NOMO-1 treated with DMSO at 0.1 percent for 48 hours (cell line): Measurements from ENCODE around the gene CD6.

Source experiments
- DNase-seq: peaks from one replicate; lab custom pipeline; 2025; ENCODE audit not compliant: unreplicated experiment; lab: John Stamatoyannopoulos, UW

CD6 gene

DNA sequence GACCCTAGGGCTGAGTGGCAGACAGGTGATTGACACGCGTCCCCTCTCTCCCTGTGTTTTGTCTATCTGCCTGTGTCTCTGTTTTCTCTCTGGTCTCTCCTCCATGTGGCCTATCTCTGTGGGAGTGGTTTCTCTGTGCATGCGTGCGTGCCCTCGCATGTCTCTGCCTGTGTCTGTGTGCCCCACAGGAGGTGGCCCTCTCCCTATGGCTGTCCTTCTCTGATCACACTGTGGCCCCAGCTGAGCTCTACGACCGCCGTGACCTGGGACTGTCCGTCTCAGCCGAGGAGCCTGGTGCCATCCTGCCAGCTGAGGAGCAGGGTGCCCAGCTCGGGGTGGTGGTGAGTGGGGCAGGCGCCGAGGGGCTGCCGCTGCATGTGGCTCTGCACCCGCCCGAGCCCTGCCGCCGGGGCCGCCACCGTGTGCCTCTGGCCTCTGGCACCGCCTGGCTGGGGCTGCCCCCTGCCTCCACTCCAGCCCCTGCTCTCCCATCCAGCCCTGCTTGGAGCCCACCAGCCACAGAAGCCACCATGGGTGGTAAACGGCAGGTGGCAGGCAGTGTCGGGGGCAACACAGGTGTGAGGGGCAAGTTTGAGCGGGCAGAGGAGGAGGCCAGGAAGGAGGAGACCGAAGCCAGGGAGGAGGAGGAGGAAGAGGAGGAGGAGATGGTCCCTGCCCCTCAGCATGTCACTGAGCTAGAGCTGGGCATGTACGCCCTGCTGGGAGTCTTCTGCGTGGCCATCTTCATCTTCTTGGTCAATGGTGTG lies 35.6 kb upstream of the CD6 start:
- DNase-seq: no peak

DNA sequence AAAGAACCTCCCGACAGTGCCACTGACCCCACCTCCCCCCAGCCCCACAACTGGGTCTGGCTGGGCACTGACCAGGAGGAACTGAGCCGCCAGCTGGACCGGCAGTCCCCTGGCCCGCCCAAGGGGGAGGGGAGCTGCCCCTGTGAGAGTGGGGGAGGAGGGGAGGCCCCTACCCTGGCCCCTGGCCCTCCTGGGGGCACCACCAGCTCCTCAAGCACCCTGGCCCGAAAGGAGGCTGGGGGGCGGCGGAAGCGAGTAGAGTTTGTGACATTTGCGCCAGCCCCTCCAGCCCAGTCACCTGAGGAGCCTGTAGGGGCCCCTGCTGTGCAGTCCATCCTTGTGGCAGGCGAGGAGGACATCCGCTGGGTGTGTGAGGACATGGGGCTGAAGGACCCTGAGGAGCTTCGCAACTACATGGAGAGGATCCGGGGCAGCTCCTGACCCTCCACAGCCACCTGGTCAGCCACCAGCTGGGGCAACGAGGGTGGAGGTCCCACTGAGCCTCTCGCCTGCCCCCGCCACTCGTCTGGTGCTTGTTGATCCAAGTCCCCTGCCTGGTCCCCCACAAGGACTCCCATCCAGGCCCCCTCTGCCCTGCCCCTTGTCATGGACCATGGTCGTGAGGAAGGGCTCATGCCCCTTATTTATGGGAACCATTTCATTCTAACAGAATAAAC lies 34.9 kb upstream of the CD6 start:
- no peak for DNase-seq

DNA sequence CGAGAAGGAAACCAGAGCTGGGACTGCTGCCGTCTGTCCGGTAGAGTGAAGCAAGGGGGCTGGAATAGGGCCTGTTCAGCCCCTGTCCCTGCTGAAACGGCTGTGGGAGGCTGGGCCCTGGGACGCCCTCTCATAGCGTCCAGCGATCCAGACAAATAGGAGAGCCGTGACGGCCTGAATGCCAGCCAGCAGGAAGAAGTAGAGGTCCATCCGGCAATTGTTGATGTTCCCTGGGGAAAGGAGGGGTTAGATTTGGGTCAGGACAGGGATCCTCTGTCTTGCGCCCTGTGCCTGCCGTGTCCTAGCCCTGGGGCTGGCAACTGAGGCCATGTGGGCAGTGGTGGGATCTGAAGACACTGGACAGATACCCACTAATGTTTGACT lies 34.3 kb upstream of the CD6 start:
- DNase-seq: no peak

DNA sequence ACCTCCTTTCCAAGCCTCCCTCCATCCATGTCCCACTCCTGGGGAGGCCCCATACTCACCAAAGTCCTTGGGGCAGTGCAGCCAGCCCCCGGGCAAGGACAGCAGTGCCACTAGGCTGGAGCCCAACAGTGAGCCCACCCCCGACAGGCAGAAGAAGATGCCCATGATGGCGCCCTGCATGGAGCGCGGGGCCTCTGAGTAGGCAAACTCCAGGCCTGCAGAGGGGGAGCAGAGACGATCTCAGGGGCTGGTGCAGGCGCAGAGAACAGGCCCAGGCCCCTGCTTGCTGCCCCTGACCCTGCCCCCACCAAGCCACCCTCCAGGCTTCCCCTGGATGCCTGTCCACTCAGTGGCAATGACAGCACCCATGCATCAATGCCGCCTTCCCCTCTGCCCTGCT lies 33.7 kb upstream of the CD6 start:
- no peak for DNase-seq

DNA sequence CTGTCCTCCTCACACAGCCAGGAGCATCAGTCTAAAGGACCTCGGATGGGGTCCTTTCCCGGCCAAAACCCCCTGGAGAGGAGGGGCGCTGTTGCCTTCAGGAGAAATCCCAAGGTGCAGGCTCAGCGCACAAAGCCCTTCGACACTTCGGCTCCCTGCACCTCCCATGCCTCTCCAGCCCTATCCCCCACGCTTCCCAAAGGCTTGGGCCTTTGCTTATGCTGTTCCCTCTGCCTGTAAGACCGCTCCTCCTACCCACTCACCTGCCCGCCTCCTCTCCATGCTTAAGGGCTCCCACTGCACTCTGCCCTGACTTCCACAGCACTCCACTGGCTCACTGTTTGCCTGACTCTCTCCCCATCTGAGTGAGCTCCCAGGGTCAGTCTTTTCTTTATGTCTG lies 33.0 kb upstream of the CD6 start:
- DNase-seq: no peak

DNA sequence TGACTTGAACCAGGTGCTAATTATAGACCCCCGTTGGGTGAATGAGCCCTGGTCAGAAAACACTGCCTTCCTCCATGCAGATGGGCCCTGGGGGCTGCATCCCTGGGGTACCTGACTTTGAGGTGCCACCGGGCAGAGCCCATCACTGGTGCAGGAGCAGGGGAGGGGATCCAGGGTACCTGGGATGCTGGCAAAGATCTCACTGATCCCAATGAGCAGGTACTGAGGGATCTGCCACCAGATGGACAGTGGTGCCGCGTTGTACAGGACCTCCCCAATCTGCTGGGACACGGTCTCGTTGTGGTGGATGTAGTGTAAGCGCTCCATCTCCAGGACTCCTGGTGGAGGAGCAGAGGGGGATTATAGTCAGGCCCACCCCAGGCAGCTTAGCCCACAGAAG lies 32.2 kb upstream of the CD6 start:
- no peak for DNase-seq

DNA sequence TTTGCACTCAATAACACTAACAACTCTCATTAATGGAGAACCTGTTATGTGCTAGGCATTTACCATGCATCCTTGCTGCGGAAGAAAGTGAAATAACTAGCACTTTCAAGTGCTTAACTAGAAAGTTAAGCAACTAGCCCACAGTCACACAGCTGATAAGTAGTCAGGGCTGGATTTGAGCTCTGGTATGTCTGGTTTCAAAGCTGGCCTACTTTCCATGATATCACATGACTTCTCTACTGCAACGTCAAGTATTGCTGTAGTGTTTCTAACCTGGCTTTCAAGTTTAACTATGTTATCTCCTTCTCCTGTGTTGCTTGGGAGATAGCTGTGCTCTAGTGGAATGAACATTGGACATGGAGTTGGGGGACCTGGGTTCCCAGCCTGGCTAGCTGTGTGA lies 31.6 kb upstream of the CD6 start:
- DNase-seq: no peak

DNA sequence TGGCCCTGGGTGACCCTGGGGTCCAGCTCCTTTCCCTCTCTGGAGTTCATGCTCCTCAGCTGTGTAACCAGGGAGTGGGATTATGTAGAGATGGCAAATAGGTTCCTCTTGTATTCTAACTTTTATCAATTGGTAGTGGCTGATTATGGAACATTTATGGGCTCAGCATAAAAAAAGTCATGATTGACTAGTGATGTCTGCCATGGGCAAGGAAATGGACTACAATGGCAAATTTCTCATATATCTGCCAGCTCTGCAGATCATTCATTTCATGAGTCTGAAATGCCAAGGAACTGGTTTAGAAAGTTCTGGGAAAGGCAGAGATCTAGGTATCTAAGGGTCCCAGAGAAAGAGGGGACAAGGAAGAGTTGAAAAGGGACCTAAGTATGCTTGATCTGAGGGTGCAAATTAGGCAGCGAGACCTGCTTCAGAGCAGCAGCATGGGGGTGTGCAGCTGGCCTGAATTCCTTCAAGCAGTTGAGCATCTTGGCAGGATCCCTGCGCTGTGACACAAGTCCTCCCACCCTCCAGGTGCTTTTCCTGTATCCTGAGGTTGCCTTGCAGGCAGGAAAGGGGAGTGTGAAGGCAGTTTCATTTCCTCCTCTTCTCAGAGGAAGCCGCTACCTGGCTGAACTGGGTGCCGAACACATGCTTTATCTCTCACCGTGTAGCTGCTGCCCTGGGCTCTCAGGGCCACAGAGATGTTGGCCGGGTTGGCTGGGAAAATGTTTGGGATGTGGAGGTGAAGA lies 29.9 kb upstream of the CD6 start:
- DNase-seq: no peak

DNA sequence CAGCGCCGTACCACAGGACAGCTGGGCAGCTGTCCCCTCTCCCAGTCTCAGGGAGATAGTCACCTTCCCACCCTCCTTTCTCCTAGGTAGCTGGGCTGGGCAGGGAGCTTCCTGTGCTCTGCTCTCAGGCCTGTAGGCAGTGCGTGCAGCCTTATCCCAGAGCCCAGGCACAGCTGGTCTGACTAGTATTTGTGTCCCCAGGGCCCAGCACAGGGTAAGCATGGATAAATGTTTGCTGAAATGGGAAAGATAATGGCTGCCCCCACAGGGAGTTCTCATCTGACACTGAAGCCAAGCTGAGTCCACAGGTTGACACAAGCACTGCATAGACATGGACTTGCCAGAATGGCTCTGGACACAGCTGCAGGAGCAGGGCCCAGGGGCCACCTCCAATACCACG lies 29.3 kb upstream of the CD6 start:
- no peak for DNase-seq

DNA sequence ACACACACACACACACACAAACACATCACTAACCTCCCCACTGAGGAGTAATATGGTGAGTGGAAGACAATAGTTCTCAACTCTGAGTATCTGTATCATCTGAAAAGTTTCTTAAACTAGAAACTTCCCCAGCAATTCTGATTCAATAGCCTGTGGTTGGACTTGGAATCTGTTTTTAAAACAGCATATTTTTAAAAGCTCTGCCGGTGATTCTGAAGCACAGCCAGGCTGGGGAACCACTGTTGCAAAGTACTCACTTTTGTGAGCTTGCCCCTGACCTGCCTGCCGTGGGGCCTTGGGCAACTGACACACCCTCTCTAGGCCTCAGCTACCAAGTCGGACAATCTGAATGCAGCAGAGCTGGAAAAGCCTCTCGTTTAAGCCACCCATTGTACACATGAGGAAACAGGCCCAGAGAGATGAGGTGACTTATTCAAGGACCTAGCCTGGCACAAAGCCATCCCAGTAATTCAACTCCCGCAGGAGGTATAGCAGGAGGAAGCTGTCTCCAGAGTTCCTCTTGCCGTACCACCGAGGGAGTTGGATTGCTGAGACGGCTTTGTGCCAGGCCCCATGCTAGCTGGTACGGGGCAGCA lies 28.4 kb upstream of the CD6 start:
- DNase-seq: no peak

DNA sequence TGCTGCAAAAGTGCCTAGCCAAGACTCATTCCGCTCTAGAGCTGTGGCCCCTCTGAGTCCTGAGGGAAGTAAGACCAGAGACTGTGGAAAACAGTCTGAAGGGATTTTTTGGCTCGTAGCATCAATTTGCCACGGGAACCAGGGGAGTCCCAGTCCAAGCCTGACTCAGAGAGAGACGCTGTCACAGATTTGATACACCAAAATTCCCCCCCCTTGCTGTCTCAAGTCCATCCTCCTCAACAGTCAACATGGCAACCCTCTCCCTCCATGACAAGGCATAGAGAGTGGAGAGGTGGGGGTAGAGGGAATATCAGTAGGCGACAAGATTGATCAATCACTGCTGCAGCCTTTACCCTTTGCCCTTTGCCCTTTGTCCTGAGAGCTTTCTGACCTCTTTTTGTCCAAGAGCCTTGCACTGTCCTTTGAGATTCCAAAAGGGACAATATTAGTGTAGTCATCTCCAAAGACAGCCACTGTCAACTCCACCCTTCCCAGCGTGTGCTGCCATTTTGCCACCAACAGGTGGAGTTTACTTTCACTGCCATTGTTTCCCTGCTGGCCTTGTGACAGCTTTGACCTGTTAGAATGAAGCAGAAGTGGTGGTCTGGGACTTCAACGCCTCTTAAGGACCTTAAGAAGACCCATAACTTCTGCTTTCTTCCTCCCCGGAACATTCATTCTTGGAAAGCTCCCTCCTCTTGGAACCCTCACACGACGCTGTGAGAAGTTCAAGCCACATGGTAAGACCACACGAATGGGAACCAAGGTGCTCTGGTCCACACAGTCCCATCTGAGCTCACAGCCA lies 26.8 kb upstream of the CD6 start:
- peak; percentile 22 for DNase-seq

DNA sequence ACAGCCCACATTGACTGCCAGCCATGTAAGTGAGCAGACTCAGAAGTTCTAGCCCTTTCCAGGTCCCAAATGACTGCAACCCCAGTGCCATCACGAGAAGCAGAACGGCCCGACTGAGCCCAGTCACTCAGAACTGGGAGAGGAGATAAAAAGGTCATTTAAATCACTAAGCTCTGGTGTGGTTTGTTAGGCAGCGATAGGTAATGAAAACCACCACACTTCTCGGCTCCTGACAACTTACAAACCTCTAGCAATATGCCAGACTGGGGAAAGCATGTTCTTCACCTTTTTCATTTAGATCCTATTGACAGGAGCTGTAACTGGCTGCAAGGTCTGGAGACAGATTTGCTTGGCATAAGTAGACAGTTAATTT lies 26.2 kb upstream of the CD6 start:
- no peak for DNase-seq

DNA sequence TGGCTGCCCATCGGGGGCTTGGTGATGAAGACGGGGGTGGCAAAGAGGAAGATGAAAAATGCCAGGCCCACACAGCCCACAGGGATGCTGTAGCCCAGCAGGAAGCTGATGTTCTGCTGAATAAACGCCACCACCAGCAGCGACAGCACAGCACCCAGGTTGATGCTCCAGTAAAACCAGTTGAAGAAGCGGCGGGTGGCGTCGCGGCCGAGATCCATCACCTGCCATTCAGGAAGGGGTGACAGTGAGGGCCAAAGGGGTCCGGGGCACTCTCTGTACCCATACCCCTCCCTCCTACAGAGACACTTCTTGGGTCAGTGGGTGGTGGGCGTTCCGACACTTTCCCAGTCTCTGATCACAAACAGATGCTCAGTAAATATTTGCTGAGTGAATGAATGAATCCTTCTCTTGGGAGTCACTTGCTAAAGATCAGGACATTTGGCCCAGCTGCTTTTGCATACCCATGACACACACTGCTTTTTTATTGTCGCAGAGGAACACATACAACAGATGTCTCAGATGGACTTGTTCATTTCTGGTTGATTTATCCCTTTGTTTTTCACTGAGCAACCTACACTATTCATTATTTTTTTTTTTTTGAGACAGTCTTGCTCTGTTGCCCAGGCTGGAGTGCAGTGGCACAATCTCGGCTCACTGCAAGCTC lies 24.7 kb upstream of the CD6 start:
- DNase-seq: no peak

DNA sequence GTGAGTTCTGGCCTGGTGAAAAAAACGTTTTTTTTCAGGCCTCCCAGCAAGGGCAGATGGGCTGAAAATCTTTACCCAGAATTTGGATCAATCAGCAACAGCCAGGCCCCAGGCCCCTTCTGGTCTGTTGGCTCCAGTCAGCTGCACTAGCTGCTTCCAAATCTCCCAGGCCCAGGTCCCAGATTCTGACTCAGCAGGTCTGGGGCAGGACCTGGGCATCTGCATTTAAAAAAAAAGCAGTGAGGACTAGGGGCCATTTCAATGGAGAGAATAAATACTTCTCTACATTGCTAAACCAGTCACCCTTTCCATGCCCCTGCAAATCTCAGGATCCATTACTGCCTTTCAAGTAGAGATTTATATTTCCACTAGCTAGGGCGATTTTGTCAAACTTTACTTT lies 23.8 kb upstream of the CD6 start:
- no peak for DNase-seq

DNA sequence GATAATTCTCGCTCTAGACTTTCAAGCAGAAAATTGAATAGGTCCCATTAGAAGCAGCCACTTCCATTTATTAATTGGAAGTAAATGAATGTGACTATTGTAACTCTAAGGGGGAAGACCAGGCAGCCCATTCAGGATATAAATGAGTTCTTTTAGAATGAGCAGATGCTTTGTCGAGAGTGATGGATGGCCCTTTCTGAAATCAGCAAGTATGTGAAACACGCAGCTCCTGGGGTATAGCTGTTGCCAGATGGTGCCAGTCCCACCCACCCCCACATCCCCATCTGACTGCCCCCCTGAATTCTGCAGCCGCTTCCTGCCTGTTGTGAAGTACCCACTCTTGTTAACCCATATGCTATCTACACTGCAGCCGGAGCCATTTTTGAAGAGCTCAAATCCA lies 23.2 kb upstream of the CD6 start:
- DNase-seq: no peak

DNA sequence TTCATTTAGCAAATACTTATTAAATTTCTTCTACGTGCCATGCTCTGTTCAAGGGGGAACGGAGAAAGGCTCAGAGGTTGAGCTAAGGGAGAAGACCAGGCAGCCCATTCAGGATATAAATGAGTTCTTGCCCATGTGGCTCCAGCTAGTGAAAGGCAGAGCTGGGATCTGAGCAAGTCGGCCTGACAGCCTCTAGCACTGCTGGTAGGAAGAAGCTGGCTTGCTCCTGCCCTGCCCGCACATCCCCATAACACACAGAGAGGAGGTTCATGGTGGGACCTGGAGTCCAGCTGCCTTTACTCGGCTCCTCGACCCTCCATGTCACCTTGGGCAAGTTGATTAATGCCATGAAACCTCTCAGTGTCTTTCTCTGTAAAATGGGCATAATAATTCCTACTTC lies 21.5 kb upstream of the CD6 start:
- DNase-seq: no peak

DNA sequence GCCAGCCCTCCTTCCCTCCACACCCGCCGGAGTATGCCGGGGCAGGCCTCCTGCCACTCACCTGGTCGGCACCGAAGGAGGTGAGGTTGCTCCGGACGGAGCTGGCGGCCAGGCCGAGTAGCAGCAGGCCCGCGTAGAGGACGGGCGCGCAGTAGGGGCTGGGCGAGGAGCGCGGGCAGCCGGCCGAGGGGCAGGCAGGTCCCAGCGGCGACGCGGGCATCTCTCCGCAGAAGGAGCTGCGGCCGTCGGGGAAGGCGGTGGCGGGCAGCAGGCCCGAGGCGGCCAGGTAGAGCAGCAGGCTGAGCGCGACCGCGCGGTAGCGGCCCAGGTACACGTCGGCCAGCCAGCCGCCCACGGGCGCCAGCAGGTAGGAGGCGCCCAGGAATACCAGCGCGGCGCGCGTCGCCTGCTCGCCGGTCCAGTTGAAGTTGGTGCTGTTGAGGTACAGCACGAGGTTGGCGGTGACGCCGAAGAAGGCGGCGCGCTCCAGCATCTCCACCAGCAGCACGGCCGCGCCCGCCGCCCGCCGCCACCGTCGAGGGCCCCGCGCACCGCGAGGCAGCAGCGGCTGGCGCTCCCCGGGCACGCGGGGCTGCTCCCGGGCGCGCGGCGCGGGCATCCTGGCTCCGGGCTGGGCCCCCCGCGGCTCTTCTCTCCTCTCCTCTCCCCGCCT lies 20.4 kb upstream of the CD6 start:
- DNase-seq: no peak

DNA sequence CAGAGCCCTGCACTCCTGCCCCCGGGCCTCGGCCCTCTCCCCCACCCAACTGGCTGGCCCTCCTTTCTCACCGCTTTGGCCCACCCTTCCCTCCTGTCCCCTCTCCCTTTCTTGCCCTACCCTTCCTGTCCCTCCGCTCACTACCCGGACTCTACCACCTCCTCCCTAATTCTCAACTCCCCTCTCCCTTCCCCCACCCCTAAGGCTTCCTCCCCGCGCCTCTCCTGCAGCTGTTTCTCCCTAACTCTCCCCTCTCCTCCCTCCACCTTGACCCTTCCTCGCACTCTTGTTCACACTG lies 19.9 kb upstream of the CD6 start:
- peak; percentile 22 for DNase-seq

DNA sequence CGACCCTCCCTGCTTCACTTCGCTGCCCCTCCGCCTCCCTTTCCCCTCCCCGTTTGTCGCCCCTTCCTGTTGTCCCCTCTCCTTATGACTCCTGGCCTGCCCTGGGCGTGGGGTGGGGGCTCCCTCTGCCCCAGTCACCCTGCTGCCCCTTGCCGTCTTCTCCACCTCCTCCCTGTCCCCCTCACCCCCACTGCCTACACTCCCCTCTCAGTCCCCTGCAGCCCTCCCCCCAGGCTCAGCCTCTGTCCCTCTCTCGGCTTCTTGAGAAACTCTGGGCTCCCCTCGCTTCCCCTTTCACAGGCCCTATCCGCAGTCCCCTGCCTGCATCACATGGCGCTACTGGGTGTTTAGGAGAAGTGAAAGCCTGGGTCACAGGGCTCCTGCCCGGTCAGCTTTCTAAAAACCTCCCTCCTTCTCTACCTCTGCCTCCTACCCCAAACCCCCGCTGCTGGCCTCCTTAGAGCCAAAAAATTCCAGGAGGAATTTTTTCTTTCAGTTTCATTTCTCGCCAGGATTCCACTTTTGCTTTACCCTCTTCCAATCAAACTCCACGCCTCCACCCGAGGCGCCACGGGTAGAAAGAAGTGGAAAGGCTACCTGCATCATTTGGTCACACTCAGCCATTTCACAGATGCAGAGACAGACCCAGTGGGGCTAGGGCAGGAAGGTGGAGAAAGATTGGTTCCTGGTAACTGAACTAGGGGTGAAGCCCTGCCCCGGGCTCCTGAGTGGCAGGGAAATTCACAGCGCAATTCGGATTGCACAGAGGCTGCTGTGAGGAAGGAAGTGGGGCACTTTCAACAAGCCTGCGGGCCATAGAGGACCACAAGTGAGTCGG lies 19.4 kb upstream of the CD6 start, which contains the start of gene SLC15A3:
SLC15A3 (minus strand) TSS at position 273 of the 838 bp plus-strand sequence. CDS start 625 bp downstream, outside the sequence.
- DNase-seq: peak; percentile 97
